Astrocyte (in vitro differentiated cells and primary cell): ENCODE results near the gene KMT2A. TPM values are rescaled to one million over a fixed set of nuclear protein-coding genes. Genes with fewer than 3 reads are reported as not detected.

ENCODE experiments used
- DNase-seq: peaks from one replicate; pipeline ENCODE4 v3.0.0-alpha.2; 2010; ENCODE audit warnings: low read depth
- FAIRE-seq: peaks from 2 replicates; lab custom pipeline; 2011; peaks lifted over from hg19 to GRCh38; lab: Jason Lieb, UNC
- H2AFZ ChIP-seq: 2 replicates; pipeline ENCODE4 v1.6.0; 2012; ENCODE audit warnings: low read depth, low read length, inconsistent platforms
- H3K27ac ChIP-seq: 2 replicates; pipeline ENCODE4 v1.5.1; 2011; ENCODE audit warnings: low read depth, low read length, inconsistent platforms
- H3K27me3 ChIP-seq: 2 replicates; pipeline ENCODE4 v1.6.0; 2011; ENCODE audit warnings: low read length, inconsistent platforms; ENCODE audit not compliant: insufficient read depth
- H3K36me3 ChIP-seq: 2 replicates; pipeline ENCODE4 v1.5.1; 2011; ENCODE audit warnings: low read length, inconsistent platforms; ENCODE audit not compliant: insufficient read depth
- H3K4me1 ChIP-seq: 2 replicates; pipeline ENCODE4 v1.5.1; 2011; ENCODE audit warnings: low read length, inconsistent platforms; ENCODE audit not compliant: insufficient read depth
- H3K4me2 ChIP-seq: 2 replicates; pipeline ENCODE4 v1.6.0; 2012; ENCODE audit warnings: low read length, inconsistent platforms
- H3K4me3 ChIP-seq: 2 replicates; pipeline ENCODE4 v1.5.1; 2011; ENCODE audit warnings: low read depth, mild to moderate bottlenecking, low read length, inconsistent platforms; ENCODE audit not compliant: insufficient read depth
- H3K79me2 ChIP-seq: 2 replicates; pipeline ENCODE4 v1.6.0; 2012; ENCODE audit warnings: mild to moderate bottlenecking, low read length, inconsistent platforms; ENCODE audit not compliant: insufficient read depth
- H3K9ac ChIP-seq: 2 replicates; pipeline ENCODE4 v1.6.0; 2012; ENCODE audit warnings: mild to moderate bottlenecking, low read length, inconsistent platforms
- H3K9me3 ChIP-seq: 2 replicates; pipeline ENCODE4 v1.5.1; 2012; ENCODE audit warnings: low read depth, mild to moderate bottlenecking, low read length, inconsistent platforms; ENCODE audit not compliant: insufficient read depth
- H4K20me1 ChIP-seq: 2 replicates; pipeline ENCODE4 v1.6.0; 2012; ENCODE audit warnings: low read length, inconsistent platforms; ENCODE audit not compliant: insufficient read depth
- H3K27ac Mint-ChIP-seq: one replicate; pipeline ENCODE4 v1.8.0; 2021; ENCODE audit warnings: mild to moderate bottlenecking, mixed read lengths; ENCODE audit not compliant: unreplicated experiment
- H3K27me3 Mint-ChIP-seq: one replicate; pipeline ENCODE4 v1.8.0; 2021; ENCODE audit warnings: low read depth, mixed read lengths; ENCODE audit not compliant: unreplicated experiment
- H3K36me3 Mint-ChIP-seq: one replicate; pipeline ENCODE4 v1.8.0; 2021; ENCODE audit warnings: low read depth, mixed read lengths; ENCODE audit not compliant: unreplicated experiment
- H3K4me1 Mint-ChIP-seq: one replicate; pipeline ENCODE4 v1.8.0; 2021; ENCODE audit warnings: low read depth, mixed read lengths; ENCODE audit not compliant: unreplicated experiment
- H3K4me3 Mint-ChIP-seq: one replicate; pipeline ENCODE4 v1.8.0; 2021; ENCODE audit warnings: mild to moderate bottlenecking, moderate library complexity, mixed read lengths; ENCODE audit not compliant: unreplicated experiment
- H3K9me3 Mint-ChIP-seq: one replicate; pipeline ENCODE4 v1.8.0; 2021; ENCODE audit warnings: mild to moderate bottlenecking, mixed read lengths; ENCODE audit not compliant: unreplicated experiment
- CTCF ChIP-seq: IDR thresholded peaks from 2 replicates; pipeline ENCODE4 v1.5.1; 2011; ENCODE audit warnings: low read depth, mild to moderate bottlenecking, inconsistent platforms, low read length, moderate library complexity; ENCODE audit not compliant: insufficient read depth
- EZH2 ChIP-seq: IDR thresholded peaks from 2 replicates; pipeline ENCODE4 v1.6.1; 2012; ENCODE audit warnings: mild to moderate bottlenecking, low read length, inconsistent platforms; ENCODE audit not compliant: insufficient read depth
- total RNA-seq: library from RNA; stranded (reverse); gene quantifications from 2 replicates; pipeline ENCODE4 v1.2.1, GENCODE V29; 2021

KMT2A gene
- total RNA-seq, 1 donor from 2014 or later = 60.0 TPM

GRCh38 chr11:118528511-118528910 is 92.2 kb downstream of the KMT2A start:
- Mint-ChIP-seq H3K9me3 (no peaks in the 10 kb centered on the region), H3K4me1 (peaks cover 6% of the 10 kb centered on the region), H3K36me3 (peaks cover 11% of the 10 kb centered on the region), H3K27ac (no peak overlapping the region), H3K4me3 (no peak overlapping the region), H3K27me3 (no peaks in the 10 kb centered on the region)
- H2AFZ ChIP-seq = no peak overlapping the region
- H3K4me1 ChIP-seq = peaks cover 14% of the 10 kb centered on the region
- no peaks in the 10 kb centered on the region for H3K9me3 ChIP-seq
- no peaks in the 10 kb centered on the region for H4K20me1 ChIP-seq
- no peaks in the 10 kb centered on the region for H3K27me3 ChIP-seq
- peaks cover 12% of the 10 kb centered on the region for H3K36me3 ChIP-seq
- H3K27ac ChIP-seq = no peak overlapping the region
- no peak overlapping the region for H3K4me2 ChIP-seq
- FAIRE-seq (no peak), DNase-seq (no peak)
- no peak overlapping the region for H3K4me3 ChIP-seq
- no peak for TF ChIP-seq EZH2
- TF ChIP-seq CTCF = no peak
- no peak overlapping the region for H3K9ac ChIP-seq
- no peaks in the 10 kb centered on the region for H3K79me2 ChIP-seq

GRCh38 chr11:118529584-118530175 is 93.4 kb downstream of the KMT2A start:
- Histone ChIP-seq H3K27me3 (no peaks in the 10 kb centered on the region), H3K36me3 (peaks cover 5% of the 10 kb centered on the region), H3K4me3 (peak overlapping the region; percentile 82), H3K4me2 (peak overlapping the region; percentile 98), H3K9me3 (no peaks in the 10 kb centered on the region), H2AFZ (no peak overlapping the region), H4K20me1 (no peaks in the 10 kb centered on the region), H3K9ac (peak overlapping the region; percentile 76), H3K4me1 (peaks cover 14% of the 10 kb centered on the region), H3K27ac (no peak overlapping the region), H3K79me2 (no peaks in the 10 kb centered on the region)
- Mint-ChIP-seq H3K4me3 (peak overlapping the region; percentile 88), H3K9me3 (no peaks in the 10 kb centered on the region), H3K27me3 (no peaks in the 10 kb centered on the region), H3K4me1 (peaks cover 6% of the 10 kb centered on the region), H3K36me3 (peaks cover 17% of the 10 kb centered on the region), H3K27ac (peak overlapping the region; percentile 85)
- DNase-seq = no peak
- TF ChIP-seq CTCF = no peak
- no peak for TF ChIP-seq EZH2
- FAIRE-seq = no peak

DNA sequence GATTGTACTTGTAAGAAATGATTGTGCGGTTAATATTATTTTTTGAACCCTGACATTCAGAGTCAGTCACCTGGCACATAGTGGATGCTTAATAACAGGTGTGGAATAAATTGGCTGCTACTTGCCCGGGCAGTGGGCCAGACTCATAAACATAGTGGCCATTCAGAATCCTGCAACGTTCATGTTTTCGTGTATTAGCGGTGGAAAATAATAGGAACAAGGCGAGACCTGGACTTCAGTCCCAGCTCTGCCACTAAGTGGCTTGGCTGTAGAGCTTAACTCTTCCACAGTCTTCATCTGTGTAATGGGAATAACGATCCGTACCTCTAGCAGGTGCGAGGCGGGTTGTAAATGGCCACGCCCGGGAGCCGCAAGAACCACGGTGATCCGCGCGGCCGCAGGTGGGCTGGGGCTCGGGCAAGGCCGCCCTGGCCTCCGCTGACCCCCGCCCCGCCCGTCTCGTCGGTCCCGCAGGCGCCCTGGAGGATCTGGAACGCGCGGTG is 93.9 kb downstream of the KMT2A start:
- Mint-ChIP-seq H3K36me3 (peaks cover 17% of the 10 kb centered on the region), H3K4me1 (peaks cover 6% of the 10 kb centered on the region), H3K4me3 (peak overlapping the region; percentile 88), H3K27ac (peak overlapping the region; percentile 85), H3K9me3 (no peaks in the 10 kb centered on the region), H3K27me3 (no peaks in the 10 kb centered on the region)
- DNase-seq (no peak), FAIRE-seq (no peak)
- Histone ChIP-seq H4K20me1 (no peaks in the 10 kb centered on the region), H3K9ac (peak overlapping the region; percentile 76), H3K36me3 (no peaks in the 10 kb centered on the region), H3K79me2 (no peaks in the 10 kb centered on the region), H3K27me3 (no peaks in the 10 kb centered on the region), H3K4me1 (peaks cover 14% of the 10 kb centered on the region), H3K4me2 (peak overlapping the region; percentile 98), H2AFZ (peak overlapping the region; percentile 86), H3K27ac (no peak overlapping the region), H3K4me3 (peak overlapping the region; percentile 82), H3K9me3 (no peaks in the 10 kb centered on the region)
- no peak for TF ChIP-seq EZH2
- TF ChIP-seq CTCF = no peak
